Measurements from ENCODE around the gene TXNL4B. TPM values are rescaled to one million over a fixed set of nuclear protein-coding genes. Genes with fewer than 3 reads are reported as not detected.
"Not testable (repeated sequence)": the region's sequence is repeated elsewhere in the genome, so short reads cannot be mapped to it uniquely, and the experiment has no call there.

Gene TXNL4B
- total RNA-seq, 1 experiment from 2014 or later, result 17.0 TPM

GRCh38 chr16:72083778-72084404 is 9.5 kb downstream of the TXNL4B start:
- DNase-seq (ENCODE audit: low spot score), result no peak
- in situ Hi-C loops (cut with HindIII; ENCODE audit: low sequenced_read_pairs), result no loop called here

GRCh38 chr16:72076991-72077706 is 16.3 kb downstream of the TXNL4B start:
- in situ Hi-C loops (cut with HindIII; ENCODE audit: low sequenced_read_pairs); DNase-seq (ENCODE audit: low spot score): not testable (repeated sequence)

GRCh38 chr16:72075067-72075466 is 18.4 kb downstream of the TXNL4B start:
- in situ Hi-C loops (cut with HindIII; ENCODE audit: low sequenced_read_pairs); DNase-seq (ENCODE audit: low spot score): not testable (repeated sequence)

GRCh38 chr16:72073560-72074230 is 19.7 kb downstream of the TXNL4B start:
- in situ Hi-C loops (cut with HindIII; ENCODE audit: low sequenced_read_pairs), result no loop called here
- peak; percentile 34 for DNase-seq (ENCODE audit: low spot score)

- no peak for DNase-seq (ENCODE audit: low spot score)
- in situ Hi-C loops (cut with HindIII; ENCODE audit: low sequenced_read_pairs), result no loop called here
Measured at GRCh38 chr16:72072514-72073342, 20.7 kb downstream of the TXNL4B start.

- in situ Hi-C loops (cut with HindIII; ENCODE audit: low sequenced_read_pairs), result no loop called here
- DNase-seq (ENCODE audit: low spot score), result no peak
Measured at GRCh38 chr16:72068930-72069329, 24.5 kb downstream of the TXNL4B start.

GRCh38 chr16:72066747-72067146 is 26.7 kb downstream of the TXNL4B start:
- DNase-seq (ENCODE audit: low spot score), result peak; percentile 36
- in situ Hi-C loops (cut with HindIII; ENCODE audit: low sequenced_read_pairs), result no loop called here

- in situ Hi-C loops (cut with HindIII; ENCODE audit: low sequenced_read_pairs), result no loop called here
- no peak for DNase-seq (ENCODE audit: low spot score)
Measured at GRCh38 chr16:72064361-72064894, 29.0 kb downstream of the TXNL4B start.

- in situ Hi-C loops (cut with HindIII; ENCODE audit: low sequenced_read_pairs), result no loop called here
- no peak for DNase-seq (ENCODE audit: low spot score)
Measured at GRCh38 chr16:72061564-72061963, 31.9 kb downstream of the TXNL4B start.

- peak; percentile 29 for DNase-seq (ENCODE audit: low spot score)
- in situ Hi-C loops (cut with HindIII; ENCODE audit: low sequenced_read_pairs), result no loop called here
Measured at GRCh38 chr16:72060405-72060804, 33.0 kb downstream of the TXNL4B start.

GRCh38 chr16:72059060-72059459 is 34.4 kb downstream of the TXNL4B start:
- in situ Hi-C loops (cut with HindIII; ENCODE audit: low sequenced_read_pairs); DNase-seq (ENCODE audit: low spot score): not testable (repeated sequence)

- DNase-seq (ENCODE audit: low spot score); in situ Hi-C loops (cut with HindIII; ENCODE audit: low sequenced_read_pairs): not testable (repeated sequence)
Measured at GRCh38 chr16:72057313-72057712, 36.1 kb downstream of the TXNL4B start.

GRCh38 chr16:72055911-72056310 is 37.5 kb downstream of the TXNL4B start:
- in situ Hi-C loops (cut with HindIII; ENCODE audit: low sequenced_read_pairs), result no loop called here
- DNase-seq (ENCODE audit: low spot score), result no peak

GRCh38 chr16:72054254-72054847 is 39.1 kb downstream of the TXNL4B start, which contains the start of gene HP:
TSS of gene HP (plus strand) at chr16:72054505. CDS start at chr16:72054653, 148 bp downstream.
- DNase-seq (ENCODE audit: low spot score); in situ Hi-C loops (cut with HindIII; ENCODE audit: low sequenced_read_pairs): not testable (repeated sequence)

- in situ Hi-C loops (cut with HindIII; ENCODE audit: low sequenced_read_pairs), result no loop called here
- DNase-seq (ENCODE audit: low spot score), result no peak
Measured at GRCh38 chr16:72051818-72052217, 41.6 kb downstream of the TXNL4B start.

- no peak for DNase-seq (ENCODE audit: low spot score)
- in situ Hi-C loops (cut with HindIII; ENCODE audit: low sequenced_read_pairs), result no loop called here
Measured at GRCh38 chr16:72050769-72051464, 42.5 kb downstream of the TXNL4B start.

GRCh38 chr16:72049110-72049509 is 44.3 kb downstream of the TXNL4B start:
- DNase-seq (ENCODE audit: low spot score), result no peak
- in situ Hi-C loops (cut with HindIII; ENCODE audit: low sequenced_read_pairs), result no loop called here

- in situ Hi-C loops (cut with HindIII; ENCODE audit: low sequenced_read_pairs), result no loop called here
- no peak for DNase-seq (ENCODE audit: low spot score)
Measured at GRCh38 chr16:72044825-72045359, 48.5 kb downstream of the TXNL4B start.

Data from G401 (cell line).